Thoracic aorta (tissue), 2 donors: Measurements from ENCODE around the gene KIRREL3. TPM values are rescaled to one million over a fixed set of nuclear protein-coding genes. Genes with fewer than 3 reads are reported as not detected.

Source experiments
- ATAC-seq: fragments of 150-250 bp; one replicate; pipeline ENCODE4 v1.8.0; 2017; ENCODE audit warnings: low read depth; ENCODE audit not compliant: insufficient number of reproducible peaks, low FRiP score
- DNase-seq: peaks from one replicate; pipeline ENCODE4 v3.0.0-alpha.2; 2020; ENCODE audit warnings: low spot score
- H3K27ac ChIP-seq, 2 donors: fragments of 200-600 bp; sonication (generic); 1 replicate in 1 of 2; 2 replicates in 1 of 2; pipeline ENCODE4 v1.5.1; 2016; ENCODE audit warnings: mild to moderate bottlenecking in 2 of 2, moderate library complexity in 2 of 2
- H3K27me3 ChIP-seq: fragments of 200-600 bp; sonication (generic); replicated peaks from 2 replicates; pipeline ENCODE4 v1.6.0; 2016; ENCODE audit warnings: mild to moderate bottlenecking; ENCODE audit not compliant: insufficient read depth
- H3K36me3 ChIP-seq: fragments of 200-600 bp; sonication (generic); one replicate; pipeline ENCODE4 v1.5.1; 2016
- H3K4me1 ChIP-seq, 2 donors: fragments of 200-600 bp; sonication (generic); 1 replicate in 1 of 2; 2 replicates in 1 of 2; pipeline versions ENCODE4 v1.5.1 to v1.6.0; 2016; ENCODE audit warnings: low read depth in 2 of 2, mild to moderate bottlenecking in 1 of 2; ENCODE audit not compliant: control insufficient read depth in 1 of 2
- H3K4me3 ChIP-seq: fragments of 200-600 bp; sonication (generic); 2 replicates; pipeline ENCODE4 v1.5.1; 2016; ENCODE audit warnings: mild to moderate bottlenecking
- H3K9me3 ChIP-seq: fragments of 200-600 bp; sonication (generic); 2 replicates; pipeline ENCODE4 v1.5.1; 2016
- CTCF ChIP-seq: fragments of 200-600 bp; sonication (generic); IDR thresholded peaks from one replicate; pipeline ENCODE4 v1.5.1; 2019; ENCODE audit warnings: antibody characterized with exemption
- total RNA-seq, 2 donors: library from RNA; depleted of rRNA; stranded (reverse); fragments of >200 nt; gene quantifications; one replicate each; pipeline versions ENCODE4 v1.1.0 to v1.2.3, GENCODE V29; 2016

Gene KIRREL3
- total RNA-seq, 2 donors from 2014 or later: not detected

DNA sequence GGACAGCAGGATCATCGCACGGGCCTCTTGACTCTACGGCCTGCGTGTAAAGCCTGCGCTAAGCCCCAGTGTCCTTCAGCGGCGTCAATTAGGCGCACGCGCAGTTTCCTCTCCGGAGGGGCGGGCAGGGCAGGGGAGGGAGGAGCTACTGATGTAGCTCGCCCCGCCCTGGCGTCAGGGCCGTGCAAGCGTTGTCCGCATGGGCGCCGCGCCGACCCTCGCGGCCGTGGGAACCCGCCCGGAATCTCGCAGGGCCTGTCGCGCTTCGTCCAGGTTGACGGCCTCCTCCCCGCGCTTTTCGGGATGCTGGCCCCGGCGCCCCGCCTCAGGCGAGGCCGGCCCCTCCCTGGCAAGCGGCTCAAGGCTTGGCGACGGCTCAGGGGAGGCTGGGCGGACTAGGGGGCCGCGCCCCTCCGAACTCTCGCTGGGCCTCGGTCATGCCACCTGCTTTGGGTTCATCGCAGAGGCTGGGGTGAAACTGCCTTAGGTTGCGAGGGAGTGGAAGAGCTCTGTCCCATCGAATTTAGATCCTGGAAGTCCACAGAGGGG lies 584.0 kb downstream of the KIRREL3 start:
- H3K4me1 ChIP-seq: peaks cover 24 to 38% of the 10 kb centered on the region in 2 donors
- TF ChIP-seq CTCF: no peak
- no peaks in the 10 kb centered on the region for H3K36me3 ChIP-seq
- H3K27ac ChIP-seq: peak overlapping the region; percentile 81 to 83
- ATAC-seq (peak; percentile 63), DNase-seq (peak; percentile 63)
- no peaks in the 10 kb centered on the region for H3K9me3 ChIP-seq
- no peaks in the 10 kb centered on the region for H3K27me3 ChIP-seq
- peak overlapping the region; percentile 75 for H3K4me3 ChIP-seq

- H3K36me3 ChIP-seq: no peaks in the 10 kb centered on the region
- no peaks in the 10 kb centered on the region for H3K27me3 ChIP-seq
- peak overlapping the region; percentile 81 to 83 for H3K27ac ChIP-seq
- ATAC-seq: no peak
- H3K9me3 ChIP-seq: no peaks in the 10 kb centered on the region
- peaks cover 24 to 38% of the 10 kb centered on the region in 2 donors for H3K4me1 ChIP-seq
- H3K4me3 ChIP-seq: peak overlapping the region; percentile 75
- no peak for DNase-seq
- TF ChIP-seq CTCF: no peak
These were observed 584.7 kb downstream of the KIRREL3 start for GRCh38 chr11:126415669-126416420.

DNA sequence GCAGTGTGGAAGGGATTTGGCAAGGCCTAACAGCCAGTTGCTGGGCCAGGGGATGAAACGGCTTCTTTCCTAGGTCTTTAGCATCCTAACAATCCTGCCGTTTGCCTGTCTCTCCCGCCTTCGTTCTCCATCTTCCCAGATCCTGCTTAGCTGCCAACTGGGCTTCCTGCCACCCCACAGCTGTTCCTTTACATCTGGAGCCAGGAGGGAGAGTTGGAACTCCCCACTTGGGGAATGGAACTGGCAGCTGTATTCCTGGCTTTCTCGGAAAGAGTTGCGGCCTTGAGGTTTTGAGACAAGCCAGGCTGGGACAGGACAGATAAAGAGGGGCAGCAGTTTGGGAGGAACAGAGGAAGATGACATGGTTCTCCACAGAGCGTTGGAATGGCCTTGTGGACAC lies 585.4 kb downstream of the KIRREL3 start:
- no peaks in the 10 kb centered on the region for H3K9me3 ChIP-seq
- no peaks in the 10 kb centered on the region for H3K36me3 ChIP-seq
- H3K4me3 ChIP-seq: peak overlapping the region; percentile 34
- ATAC-seq (peak; percentile 61), DNase-seq (peak; percentile 61)
- TF ChIP-seq CTCF: no peak
- H3K27me3 ChIP-seq: no peaks in the 10 kb centered on the region
- peak overlapping the region; percentile 81 to 83 for H3K27ac ChIP-seq
- peaks cover 27 to 44% of the 10 kb centered on the region in 2 donors for H3K4me1 ChIP-seq

GRCh38 chr11:126414615-126415014 lies 586.0 kb downstream of the KIRREL3 start:
- ATAC-seq: peak; percentile 31
- no peak for TF ChIP-seq CTCF
- DNase-seq: peak; percentile 21
- Histone ChIP-seq H3K27ac (peak overlapping the region; percentile 81 to 83), H3K4me3 (peak overlapping the region; percentile 34), H3K9me3 (no peaks in the 10 kb centered on the region), H3K36me3 (no peaks in the 10 kb centered on the region), H3K27me3 (no peaks in the 10 kb centered on the region), H3K4me1 (peaks cover 27 to 44% of the 10 kb centered on the region in 2 donors)

GRCh38 chr11:126413843-126414405 lies 586.6 kb downstream of the KIRREL3 start:
- Histone ChIP-seq H3K4me3 (no peak overlapping the region), H3K27ac (peak overlapping the region; percentile 81 to 83), H3K4me1 (peaks cover 27 to 44% of the 10 kb centered on the region in 2 donors), H3K36me3 (peaks cover 4% of the 10 kb centered on the region), H3K27me3 (no peaks in the 10 kb centered on the region), H3K9me3 (no peaks in the 10 kb centered on the region)
- ATAC-seq (no peak), DNase-seq (no peak)
- TF ChIP-seq CTCF: no peak
